GM12874 (cell line): Measurements from ENCODE around the gene KLK12.

ENCODE experiments used
- TF ChIP-seq, protein P1 (sequence below): IDR thresholded peaks from 2 replicates; pipeline ENCODE4 v1.5.1; 2011; ENCODE audit warnings: low read depth, mild to moderate bottlenecking, control low read depth, low read length, moderate library complexity; ENCODE audit not compliant: insufficient read depth

KLK12 gene

DNA sequence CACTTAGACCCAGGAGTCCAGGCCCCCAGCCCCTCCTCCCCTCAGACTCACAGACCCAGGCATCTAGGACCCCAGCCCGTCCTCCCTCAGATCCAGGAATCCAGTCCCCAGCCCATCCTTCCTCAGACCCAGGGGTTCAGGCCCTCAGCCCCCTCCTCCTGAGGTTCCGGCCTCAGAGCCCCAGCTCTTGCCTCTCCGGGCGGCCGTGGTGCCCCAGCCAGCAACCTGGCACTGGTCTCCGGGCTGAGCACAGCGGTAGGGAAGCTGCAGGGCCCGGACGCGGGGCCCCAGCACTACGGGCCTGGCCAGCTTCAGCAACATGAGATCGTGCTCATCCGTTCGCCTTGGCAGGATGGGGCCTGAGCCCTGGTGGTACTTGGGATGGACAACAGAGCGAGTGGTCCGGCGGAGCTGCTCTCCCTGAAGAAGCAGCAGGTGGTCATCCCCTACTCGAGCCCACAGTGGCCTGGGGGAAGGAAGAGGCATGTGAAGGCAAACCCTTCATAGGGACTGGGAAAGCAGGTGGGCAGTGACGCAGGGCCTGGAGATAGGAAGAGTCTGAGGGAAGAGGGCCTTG is 19.0 kb downstream of the KLK12 start:
- TF ChIP-seq, protein P1, sequence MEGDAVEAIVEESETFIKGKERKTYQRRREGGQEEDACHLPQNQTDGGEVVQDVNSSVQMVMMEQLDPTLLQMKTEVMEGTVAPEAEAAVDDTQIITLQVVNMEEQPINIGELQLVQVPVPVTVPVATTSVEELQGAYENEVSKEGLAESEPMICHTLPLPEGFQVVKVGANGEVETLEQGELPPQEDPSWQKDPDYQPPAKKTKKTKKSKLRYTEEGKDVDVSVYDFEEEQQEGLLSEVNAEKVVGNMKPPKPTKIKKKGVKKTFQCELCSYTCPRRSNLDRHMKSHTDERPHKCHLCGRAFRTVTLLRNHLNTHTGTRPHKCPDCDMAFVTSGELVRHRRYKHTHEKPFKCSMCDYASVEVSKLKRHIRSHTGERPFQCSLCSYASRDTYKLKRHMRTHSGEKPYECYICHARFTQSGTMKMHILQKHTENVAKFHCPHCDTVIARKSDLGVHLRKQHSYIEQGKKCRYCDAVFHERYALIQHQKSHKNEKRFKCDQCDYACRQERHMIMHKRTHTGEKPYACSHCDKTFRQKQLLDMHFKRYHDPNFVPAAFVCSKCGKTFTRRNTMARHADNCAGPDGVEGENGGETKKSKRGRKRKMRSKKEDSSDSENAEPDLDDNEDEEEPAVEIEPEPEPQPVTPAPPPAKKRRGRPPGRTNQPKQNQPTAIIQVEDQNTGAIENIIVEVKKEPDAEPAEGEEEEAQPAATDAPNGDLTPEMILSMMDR: no peak

DNA sequence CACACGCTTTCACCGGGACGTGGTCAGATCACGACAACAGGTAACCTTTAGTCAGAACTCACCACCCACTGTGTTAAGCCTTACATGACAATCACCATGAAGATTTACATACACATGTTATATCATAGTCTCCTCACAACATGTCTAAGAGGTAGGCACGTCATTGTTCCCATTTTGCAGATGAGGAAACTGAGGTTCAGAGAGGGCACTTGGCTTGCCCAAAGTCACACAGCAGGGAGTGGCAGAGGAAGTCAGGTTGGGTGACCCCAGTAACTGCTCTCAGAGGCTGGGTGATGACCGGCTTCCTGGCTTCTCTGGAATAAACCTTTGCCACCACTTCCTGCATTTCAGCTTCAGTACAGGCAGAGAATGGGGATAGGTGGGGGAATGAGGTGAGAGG is 20.6 kb downstream of the KLK12 start:
- TF ChIP-seq, protein P1: no peak

DNA sequence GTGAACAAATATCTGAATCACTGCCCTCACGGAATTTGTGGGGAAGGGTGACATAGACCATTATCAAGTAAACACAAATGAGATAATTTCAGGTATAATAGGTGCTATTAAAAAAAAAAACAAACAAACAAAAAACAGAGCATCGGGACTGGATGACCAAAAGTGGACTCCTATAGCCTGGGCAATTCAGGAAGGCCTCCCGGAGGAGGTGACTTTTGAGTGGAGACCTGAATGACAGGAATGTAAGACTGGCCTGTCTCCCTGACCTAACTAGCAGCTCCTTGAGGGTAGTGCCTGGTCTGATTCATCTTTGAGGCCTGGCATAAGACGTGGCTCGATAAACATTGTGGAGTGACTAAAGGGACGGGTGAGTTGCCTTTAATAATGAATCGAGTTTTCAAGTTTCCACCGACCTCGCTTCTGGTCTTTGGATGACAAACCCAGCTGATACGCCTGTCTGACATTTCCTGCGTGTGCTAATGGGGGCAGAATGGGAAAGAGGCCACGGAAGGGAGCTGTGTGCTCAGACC is 22.1 kb downstream of the KLK12 start:
- TF ChIP-seq, protein P1: no peak

DNA sequence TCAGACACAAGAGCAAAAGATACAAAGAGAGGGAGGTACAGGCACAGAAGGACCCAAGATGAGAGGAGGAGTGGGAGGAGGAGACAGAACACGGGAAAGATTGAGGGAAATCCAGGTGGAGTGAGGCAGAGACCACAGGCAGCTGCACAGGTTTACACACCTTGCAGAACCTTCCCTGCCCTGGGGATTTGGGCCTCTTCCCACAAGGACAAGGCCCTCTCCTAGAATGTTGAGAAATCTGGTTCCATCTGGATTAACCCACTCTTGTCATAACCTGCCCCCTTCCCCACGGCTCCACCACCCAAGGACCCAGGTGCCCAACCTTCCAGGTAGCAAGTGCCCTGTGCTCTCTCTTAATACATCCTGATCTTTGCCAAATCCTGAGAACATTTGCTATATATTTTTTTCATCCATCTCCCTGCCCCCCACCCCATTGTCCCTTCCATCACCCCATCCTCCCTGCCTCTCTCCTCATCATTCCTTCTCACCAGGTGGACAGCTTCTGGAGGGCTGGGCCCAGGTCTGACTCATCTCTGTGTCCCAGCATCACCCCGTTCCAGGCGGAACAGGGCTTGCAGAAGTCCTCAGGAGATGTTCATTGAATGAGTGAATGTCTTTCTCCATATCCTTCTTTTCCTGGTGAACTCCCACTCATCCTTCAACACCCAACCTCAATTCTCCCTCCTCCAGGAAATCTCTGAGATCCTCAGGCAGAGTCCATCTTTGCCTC is 24.6 kb downstream of the KLK12 start:
- TF ChIP-seq, protein P1: no peak

DNA sequence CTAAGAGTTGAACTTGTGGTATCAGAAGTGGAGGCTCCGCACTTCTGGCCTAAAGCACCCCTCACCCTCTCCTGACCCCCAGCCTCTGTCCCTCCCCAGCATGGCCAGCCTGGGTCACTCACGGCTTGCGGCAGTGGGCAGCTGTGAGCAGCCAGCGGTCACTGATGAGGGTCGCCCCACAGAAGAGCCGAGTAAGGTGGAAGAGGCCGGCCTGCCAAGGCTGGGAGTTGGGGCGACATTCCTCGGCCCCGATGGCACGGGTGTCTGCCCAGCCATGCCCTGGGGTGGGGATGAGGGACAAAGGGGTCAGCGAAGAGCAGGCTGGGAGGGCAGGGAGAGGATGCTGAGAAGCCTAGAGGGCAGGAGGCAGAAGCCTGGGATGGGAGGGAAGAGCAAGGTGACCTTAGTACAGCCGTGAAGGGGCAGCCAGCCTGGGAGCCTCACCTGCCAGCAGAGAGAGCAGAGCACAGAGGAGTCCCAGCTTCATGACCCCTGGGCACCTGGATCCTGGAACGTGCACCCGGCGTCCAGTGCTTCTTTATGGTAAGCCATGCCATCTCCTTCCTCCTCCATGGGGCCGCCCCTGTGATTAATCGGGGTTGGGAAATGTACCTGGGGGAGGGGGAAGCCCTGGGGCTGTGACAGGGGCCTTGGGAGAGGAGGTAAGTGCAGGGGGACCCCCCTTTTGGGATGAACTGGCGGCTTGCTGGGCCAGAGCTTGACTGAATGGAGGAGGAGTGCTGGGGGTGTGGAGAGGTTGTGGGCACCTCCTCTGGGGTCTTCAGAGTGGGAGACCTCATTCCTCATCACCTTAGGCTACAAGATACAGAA is 25.5 kb downstream of the KLK12 start:
- TF ChIP-seq, protein P1: no peak

DNA sequence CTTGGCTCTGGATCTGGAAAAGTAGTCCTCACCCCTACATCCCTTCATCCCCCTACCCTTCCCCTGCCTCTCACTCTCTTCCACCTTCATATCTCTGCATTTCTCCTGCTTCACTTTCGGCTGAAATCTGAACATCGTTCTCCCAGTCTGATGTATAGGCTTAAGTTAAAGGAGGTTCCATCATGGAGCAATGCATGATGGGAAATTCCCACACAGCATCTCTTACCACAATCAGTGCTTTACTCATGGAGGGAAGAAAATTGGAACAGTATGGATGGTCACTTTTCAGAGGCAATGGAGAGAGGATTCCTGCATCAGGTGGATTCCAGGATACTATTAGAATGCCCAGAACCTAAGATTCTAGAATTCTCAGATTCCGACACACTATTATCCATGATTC is 27.3 kb downstream of the KLK12 start:
- TF ChIP-seq, protein P1: no peak

DNA sequence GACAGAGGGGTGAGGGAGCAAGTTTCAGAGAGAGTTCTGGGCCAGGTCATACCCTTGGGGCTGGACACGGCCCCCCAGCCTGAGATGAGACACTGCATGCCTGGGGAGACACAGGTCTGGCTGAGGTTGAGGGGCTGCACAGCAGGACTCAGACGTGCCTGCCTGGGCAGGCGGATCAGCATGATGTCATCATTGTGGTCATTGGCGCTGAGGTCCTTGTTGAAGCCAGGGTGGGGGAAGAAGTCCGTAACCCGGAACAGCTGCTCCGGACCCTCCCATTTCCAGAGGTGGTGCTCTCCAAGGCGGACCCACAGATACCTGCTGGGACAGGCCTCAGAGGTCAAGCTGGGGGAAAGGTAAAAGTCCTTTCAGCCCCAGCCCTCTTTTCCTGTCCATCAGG is 28.4 kb downstream of the KLK12 start:
- TF ChIP-seq, protein P1: no peak
